Measurements from ENCODE around the gene EHMT2. TPM values are rescaled to one million over a fixed set of nuclear protein-coding genes. Genes with fewer than 3 reads are reported as not detected.

The EHMT2 gene
- polyA plus RNA-seq, 2 of the 4 experiments (the other 2 are of a cell fraction) = 15.4 to 32.3 TPM

DNA sequence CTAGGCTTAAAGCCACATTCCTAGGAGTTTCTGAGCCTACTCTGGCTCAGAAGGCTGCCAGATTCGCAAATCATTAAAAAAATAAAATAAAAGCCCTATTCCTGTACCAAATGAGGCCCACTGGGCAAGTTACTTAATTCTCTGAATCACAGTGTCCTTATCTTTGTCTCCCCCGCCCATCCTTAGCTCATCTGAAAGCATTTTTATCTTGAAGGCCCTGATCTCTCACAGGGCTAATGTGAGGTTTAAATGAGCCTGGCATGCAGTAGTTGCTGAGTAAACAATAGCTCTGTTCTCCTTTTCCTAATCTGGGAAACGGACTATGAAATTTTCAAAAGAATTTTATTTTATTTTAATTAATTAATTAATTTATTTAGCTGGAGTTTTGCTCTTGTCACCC, 6.5 kb upstream of the EHMT2 start:
- CTCF ChIA-PET = interaction anchor here (0.5 to 3.5 kb wide), 3 partner anchors 19 to 414 kb away, joined by 3 to 26 read pairs (median 4); no protein-coding TSS in a partner anchor
- peaks cover 21% of the 10 kb centered on the region for H3K4me1 ChIP-seq
- DNase-seq (ENCODE audit: low read depth in 1 of 2, low spot score in 1 of 2) (no peak), ATAC-seq (no peak), FAIRE-seq (no peak)
- POLR2A ChIA-PET = no interaction called here
- TF ChIP-seq SREBF2 (IDR thresholded peaks at IDR 0.05) = no peak
- TF ChIP-seq CEBPB (IDR thresholded peaks at IDR 0.05) = no peak
- TF ChIP-seq, protein P1, sequence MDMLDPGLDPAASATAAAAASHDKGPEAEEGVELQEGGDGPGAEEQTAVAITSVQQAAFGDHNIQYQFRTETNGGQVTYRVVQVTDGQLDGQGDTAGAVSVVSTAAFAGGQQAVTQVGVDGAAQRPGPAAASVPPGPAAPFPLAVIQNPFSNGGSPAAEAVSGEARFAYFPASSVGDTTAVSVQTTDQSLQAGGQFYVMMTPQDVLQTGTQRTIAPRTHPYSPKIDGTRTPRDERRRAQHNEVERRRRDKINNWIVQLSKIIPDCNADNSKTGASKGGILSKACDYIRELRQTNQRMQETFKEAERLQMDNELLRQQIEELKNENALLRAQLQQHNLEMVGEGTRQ (IDR thresholded peaks at IDR 0.05) = no peak
- H3K4me2 ChIP-seq = no peak overlapping the region
- H3K27ac ChIP-seq = no peak overlapping the region
- no peak overlapping the region for H3K4me3 ChIP-seq
- no peaks in the 10 kb centered on the region for H3K9me3 ChIP-seq
- WGBS (ENCODE audit: missing lambda C conversion rate) = 79% methylated on average over 3 of the region's 3 CpGs

DNA sequence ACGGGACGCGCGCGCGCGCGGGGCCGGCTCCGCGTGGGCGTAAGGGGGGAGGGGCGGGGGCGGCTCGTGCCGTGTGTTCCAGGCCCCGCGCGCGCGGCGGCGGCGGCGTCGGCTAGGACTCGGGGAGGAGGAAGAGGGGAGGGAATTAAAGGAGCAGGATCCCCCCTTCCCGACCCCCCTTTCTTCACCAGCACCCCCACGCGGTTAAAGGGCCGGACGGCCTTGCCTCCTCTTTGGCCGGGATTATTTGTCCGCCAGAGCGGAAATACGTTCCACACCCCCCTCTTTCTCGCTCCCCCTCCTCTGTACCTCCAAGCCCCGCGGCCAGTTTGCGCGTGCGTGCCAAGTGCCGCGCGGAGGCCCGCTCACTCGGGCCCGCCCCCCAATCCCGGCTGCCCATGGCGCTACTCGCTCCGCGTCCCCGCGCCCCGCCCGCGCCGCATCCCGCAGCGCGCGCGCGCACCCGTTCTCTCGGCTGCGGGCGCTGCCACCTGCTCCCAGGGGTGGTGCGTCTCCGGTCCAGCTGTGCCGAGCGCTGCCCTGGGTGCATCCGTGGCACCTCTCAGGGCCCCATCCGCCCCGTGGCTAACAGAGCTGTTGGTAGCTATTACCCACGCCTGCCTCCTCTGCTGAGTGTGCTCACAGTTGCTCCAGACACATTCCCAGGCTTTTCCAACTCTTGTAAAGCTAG, 4.6 kb upstream of the EHMT2 start, which contains the start of gene ZBTB12:
Gene ZBTB12 (minus strand): TSS at position 134 of the 691 bp plus-strand sequence. CDS start 781 bp downstream, outside the sequence.
- peak within 1 kb of the TSS; percentile 75 for H3K4me2 ChIP-seq
- TF ChIP-seq MAZ (IDR thresholded peaks at IDR 0.05; ENCODE audit: borderline replicate concordance, low read depth, low read length) (no peak), RFX5 (IDR thresholded peaks at IDR 0.05) (no peak), HEYL (CRISPR knock-in tag; IDR thresholded peaks at IDR 0.05) (no peak), MAFK (IDR thresholded peaks at IDR 0.05; ENCODE audit: partially characterized antibody) (no peak), EHF (CRISPR knock-in tag; IDR thresholded peaks at IDR 0.05) (no peak), CEBPB (IDR thresholded peaks at IDR 0.05) (no peak), HOXA7 (CRISPR knock-in tag; IDR thresholded peaks at IDR 0.05) (no peak), CHD4 (IDR thresholded peaks at IDR 0.05; ENCODE audit: borderline replicate concordance) (no peak), TFCP2L1 (CRISPR knock-in tag; IDR thresholded peaks at IDR 0.05) (no peak), MYC (IDR thresholded peaks at IDR 0.05; ENCODE audit: borderline replicate concordance, low read length) (no peak), RARB (CRISPR knock-in tag; IDR thresholded peaks at IDR 0.05) (no peak), BHLHE40 (IDR thresholded peaks at IDR 0.05; ENCODE audit: low read depth, low read length) (no peak), GATA3 (IDR thresholded peaks at IDR 0.05; ENCODE audit: borderline replicate concordance) (no peak), HDAC2 (IDR thresholded peaks at IDR 0.05) (no peak), RAD21 (conservative IDR thresholded peaks at IDR 0.05 in 1 of 2, IDR thresholded peaks at IDR 0.05 in 1 of 2) (peak; percentile 35 to 45; a peak in 4 of 5 replicates), CHD2 (IDR thresholded peaks at IDR 0.05; ENCODE audit: low read length, partially characterized antibody) (no peak), JUNB (IDR thresholded peaks at IDR 0.05) (no peak), KDM1A (IDR thresholded peaks at IDR 0.05; ENCODE audit: low read depth) (no peak), JUN (IDR thresholded peaks at IDR 0.05) (peak in 1 of 2 experiments; percentile 63; a peak in 2 of 5 replicates), FOXS1 (CRISPR knock-in tag; IDR thresholded peaks at IDR 0.05) (no peak), HOXB5 (CRISPR knock-in tag; IDR thresholded peaks at IDR 0.05) (no peak), NR3C1 (IDR thresholded peaks at IDR 0.05) (no peak), SMC3 (IDR thresholded peaks at IDR 0.05) (peak; percentile 10; the same call in 1 of the 3 replicates), POLR2A (IDR thresholded peaks at IDR 0.05; ENCODE audit: low read length) (peak; percentile 57), ZFP36 (IDR thresholded peaks at IDR 0.05; ENCODE audit: borderline replicate concordance, partially characterized antibody) (no peak), POLR2AphosphoS2 (conservative IDR thresholded peaks at IDR 0.05; ENCODE audit: low read length) (no peak)
- TF ChIP-seq, protein P2, sequence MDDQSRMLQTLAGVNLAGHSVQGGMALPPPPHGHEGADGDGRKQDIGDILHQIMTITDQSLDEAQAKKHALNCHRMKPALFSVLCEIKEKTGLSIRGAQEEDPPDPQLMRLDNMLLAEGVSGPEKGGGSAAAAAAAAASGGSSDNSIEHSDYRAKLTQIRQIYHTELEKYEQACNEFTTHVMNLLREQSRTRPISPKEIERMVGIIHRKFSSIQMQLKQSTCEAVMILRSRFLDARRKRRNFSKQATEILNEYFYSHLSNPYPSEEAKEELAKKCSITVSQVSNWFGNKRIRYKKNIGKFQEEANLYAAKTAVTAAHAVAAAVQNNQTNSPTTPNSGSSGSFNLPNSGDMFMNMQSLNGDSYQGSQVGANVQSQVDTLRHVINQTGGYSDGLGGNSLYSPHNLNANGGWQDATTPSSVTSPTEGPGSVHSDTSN (IDR thresholded peaks at IDR 0.05) = 0 out of 2 replicates have a peak, but pooled peaks have one; percentile 49
- TF ChIP-seq, protein P3, sequence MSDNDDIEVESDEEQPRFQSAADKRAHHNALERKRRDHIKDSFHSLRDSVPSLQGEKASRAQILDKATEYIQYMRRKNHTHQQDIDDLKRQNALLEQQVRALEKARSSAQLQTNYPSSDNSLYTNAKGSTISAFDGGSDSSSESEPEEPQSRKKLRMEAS (IDR thresholded peaks at IDR 0.05) = peak; percentile 59; the same call in 1 of the 2 replicates
- TF ChIP-seq, protein P4, sequence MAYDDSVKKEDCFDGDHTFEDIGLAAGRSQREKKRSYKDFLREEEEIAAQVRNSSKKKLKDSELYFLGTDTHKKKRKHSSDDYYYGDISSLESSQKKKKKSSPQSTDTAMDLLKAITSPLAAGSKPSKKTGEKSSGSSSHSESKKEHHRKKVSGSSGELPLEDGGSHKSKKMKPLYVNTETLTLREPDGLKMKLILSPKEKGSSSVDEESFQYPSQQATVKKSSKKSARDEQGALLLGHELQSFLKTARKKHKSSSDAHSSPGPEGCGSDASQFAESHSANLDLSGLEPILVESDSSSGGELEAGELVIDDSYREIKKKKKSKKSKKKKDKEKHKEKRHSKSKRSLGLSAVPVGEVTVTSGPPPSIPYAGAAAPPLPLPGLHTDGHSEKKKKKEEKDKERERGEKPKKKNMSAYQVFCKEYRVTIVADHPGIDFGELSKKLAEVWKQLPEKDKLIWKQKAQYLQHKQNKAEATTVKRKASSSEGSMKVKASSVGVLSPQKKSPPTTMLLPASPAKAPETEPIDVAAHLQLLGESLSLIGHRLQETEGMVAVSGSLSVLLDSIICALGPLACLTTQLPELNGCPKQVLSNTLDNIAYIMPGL (CRISPR knock-in tag; IDR thresholded peaks at IDR 0.05; ENCODE audit: borderline replicate concordance) = no peak
- TF ChIP-seq, protein P5, sequence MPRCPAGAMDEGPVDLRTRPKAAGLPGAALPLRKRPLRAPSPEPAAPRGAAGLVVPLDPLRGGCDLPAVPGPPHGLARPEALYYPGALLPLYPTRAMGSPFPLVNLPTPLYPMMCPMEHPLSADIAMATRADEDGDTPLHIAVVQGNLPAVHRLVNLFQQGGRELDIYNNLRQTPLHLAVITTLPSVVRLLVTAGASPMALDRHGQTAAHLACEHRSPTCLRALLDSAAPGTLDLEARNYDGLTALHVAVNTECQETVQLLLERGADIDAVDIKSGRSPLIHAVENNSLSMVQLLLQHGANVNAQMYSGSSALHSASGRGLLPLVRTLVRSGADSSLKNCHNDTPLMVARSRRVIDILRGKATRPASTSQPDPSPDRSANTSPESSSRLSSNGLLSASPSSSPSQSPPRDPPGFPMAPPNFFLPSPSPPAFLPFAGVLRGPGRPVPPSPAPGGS (IDR thresholded peaks at IDR 0.05) = no peak
- TF ChIP-seq, protein P6, sequence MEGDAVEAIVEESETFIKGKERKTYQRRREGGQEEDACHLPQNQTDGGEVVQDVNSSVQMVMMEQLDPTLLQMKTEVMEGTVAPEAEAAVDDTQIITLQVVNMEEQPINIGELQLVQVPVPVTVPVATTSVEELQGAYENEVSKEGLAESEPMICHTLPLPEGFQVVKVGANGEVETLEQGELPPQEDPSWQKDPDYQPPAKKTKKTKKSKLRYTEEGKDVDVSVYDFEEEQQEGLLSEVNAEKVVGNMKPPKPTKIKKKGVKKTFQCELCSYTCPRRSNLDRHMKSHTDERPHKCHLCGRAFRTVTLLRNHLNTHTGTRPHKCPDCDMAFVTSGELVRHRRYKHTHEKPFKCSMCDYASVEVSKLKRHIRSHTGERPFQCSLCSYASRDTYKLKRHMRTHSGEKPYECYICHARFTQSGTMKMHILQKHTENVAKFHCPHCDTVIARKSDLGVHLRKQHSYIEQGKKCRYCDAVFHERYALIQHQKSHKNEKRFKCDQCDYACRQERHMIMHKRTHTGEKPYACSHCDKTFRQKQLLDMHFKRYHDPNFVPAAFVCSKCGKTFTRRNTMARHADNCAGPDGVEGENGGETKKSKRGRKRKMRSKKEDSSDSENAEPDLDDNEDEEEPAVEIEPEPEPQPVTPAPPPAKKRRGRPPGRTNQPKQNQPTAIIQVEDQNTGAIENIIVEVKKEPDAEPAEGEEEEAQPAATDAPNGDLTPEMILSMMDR (IDR thresholded peaks at IDR 0.05) = no peak

More for the DNA sequence above, 4.6 kb upstream of the EHMT2 start, which contains the start of gene ZBTB12:
- ATAC-seq = peak; percentile 71 to 80
- Histone ChIP-seq H3K4me1 (peaks cover 18% of the 10 kb centered on the region), H3K4me3 (peak within 1 kb of the TSS; percentile 90), H3K9me3 (no peaks in the 10 kb centered on the region), H3K27ac (peak within 1 kb of the TSS; percentile 98)
- POLR2A ChIA-PET = interaction anchor here (0.6 to 1.3 kb wide), 4 partner anchors 17 to 920 kb away, joined by 3 to 5 read pairs (median 4); partner anchors contain the start of gene CFB
- DNase-seq (ENCODE audit: low read depth in 1 of 2, low spot score in 1 of 2) = peak; percentile 77 to 94
- CTCF ChIA-PET = interaction anchor here (3.5 kb wide), 1 partner anchor 50 kb away, joined by 26 read pairs; no protein-coding TSS in a partner anchor
- WGBS (ENCODE audit: missing lambda C conversion rate) = 4% methylated on average over 3 of the region's 77 CpGs
- no peak for FAIRE-seq

Data from A549 (cell line).